ENCODE results near the gene RPL10A. TPM values are rescaled to one million over a fixed set of nuclear protein-coding genes. Genes with fewer than 3 reads are reported as not detected.
"Not testable (repeated sequence)": the region's sequence is repeated elsewhere in the genome, so short reads cannot be mapped to it uniquely, and the experiment has no call there.

RPL10A gene
- polyA plus RNA-seq, 3 donors, result 1,589 to 2,638 (median 2,305) TPM

- H3K27ac ChIP-seq (ENCODE audit: low read depth, low read length), result peak overlapping the region; percentile 76
- 5 to 8% (median 5%) methylated on average over 72 to 77 of the region's 77 CpGs for WGBS, 3 donors
Measured at GRCh38 chr6:35497571-35498421, 29.6 kb downstream of the RPL10A start.

DNA sequence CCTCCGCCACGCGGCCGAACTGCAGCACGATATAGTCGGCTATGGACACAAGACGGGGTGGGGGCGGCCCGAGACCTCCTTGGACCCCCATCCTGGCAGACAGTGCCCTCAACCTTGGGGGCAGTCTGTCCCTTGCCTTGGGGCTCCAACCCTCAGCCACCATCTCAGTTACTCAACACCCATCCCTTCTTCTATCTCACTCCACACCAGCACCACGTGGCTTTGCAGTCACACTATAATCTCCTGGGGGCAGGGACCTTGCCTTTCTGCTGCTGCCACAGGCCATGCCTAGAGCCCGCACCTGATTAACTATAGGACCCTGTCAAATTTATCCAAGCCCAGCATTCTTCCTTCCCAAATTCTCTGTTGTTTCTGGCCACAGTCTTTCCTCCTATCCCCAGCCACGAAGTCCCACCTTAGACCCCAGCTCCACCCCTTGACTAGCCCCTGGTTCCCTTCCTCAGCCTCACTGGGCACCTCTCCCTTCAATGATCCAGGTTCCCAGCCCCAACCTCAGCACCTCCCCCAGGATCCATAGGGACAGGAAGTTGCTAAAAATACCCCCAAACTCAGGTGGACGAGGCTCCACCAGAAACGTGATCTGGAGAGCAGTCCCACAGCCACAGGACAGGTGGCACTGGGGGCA is 30.3 kb downstream of the RPL10A start:
- WGBS, 3 donors, result 49 to 52% (median 50%) methylated on average over 14 of the region's 14 CpGs
- H3K27ac ChIP-seq (ENCODE audit: low read depth, low read length), result no peak overlapping the region

DNA sequence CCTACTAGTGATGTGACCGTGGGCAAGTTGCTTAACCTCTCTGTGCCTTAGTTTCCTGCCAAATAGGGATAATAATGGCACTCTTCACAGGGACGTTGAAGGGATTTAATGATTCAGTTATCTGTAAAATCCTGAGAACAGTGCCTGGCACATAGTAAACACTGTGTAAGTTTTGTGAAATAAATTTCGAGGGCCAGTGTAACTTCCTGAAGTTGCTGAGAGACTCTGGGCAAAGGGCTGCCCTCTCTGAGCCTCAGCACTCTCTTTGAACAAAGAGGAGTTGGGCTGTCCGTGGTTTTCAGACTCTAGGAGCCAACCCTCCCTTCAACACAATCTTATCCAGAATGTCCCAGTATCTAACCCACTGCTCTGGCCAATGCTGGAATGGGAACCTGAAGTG is 31.2 kb downstream of the RPL10A start:
- H3K27ac ChIP-seq (ENCODE audit: low read depth, low read length), result no peak overlapping the region
- WGBS, 3 donors, result 75 to 86% (median 84%) methylated on average over 4 of the region's 4 CpGs

GRCh38 chr6:35500782-35501181 is 32.6 kb downstream of the RPL10A start:
- 63 to 83% (median 81%) methylated on average over 6 of the region's 6 CpGs for WGBS, 3 donors

GRCh38 chr6:35501784-35502183 is 33.6 kb downstream of the RPL10A start:
- H3K27ac ChIP-seq (ENCODE audit: low read depth, low read length), result no peak overlapping the region
- WGBS, 3 donors, result 96 to 100% (median 98%) methylated on average over 2 of the region's 2 CpGs

More at GRCh38 chr6:35500782-35501181, 32.6 kb downstream of the RPL10A start:
- H3K27ac ChIP-seq (ENCODE audit: low read depth, low read length), result no peak overlapping the region

GRCh38 chr6:35503534-35503933 is 35.3 kb downstream of the RPL10A start:
- 31 to 44% (median 34%) methylated on average over 15 of the region's 15 CpGs for WGBS, 3 donors
- H3K27ac ChIP-seq (ENCODE audit: low read depth, low read length), result no peak overlapping the region

DNA sequence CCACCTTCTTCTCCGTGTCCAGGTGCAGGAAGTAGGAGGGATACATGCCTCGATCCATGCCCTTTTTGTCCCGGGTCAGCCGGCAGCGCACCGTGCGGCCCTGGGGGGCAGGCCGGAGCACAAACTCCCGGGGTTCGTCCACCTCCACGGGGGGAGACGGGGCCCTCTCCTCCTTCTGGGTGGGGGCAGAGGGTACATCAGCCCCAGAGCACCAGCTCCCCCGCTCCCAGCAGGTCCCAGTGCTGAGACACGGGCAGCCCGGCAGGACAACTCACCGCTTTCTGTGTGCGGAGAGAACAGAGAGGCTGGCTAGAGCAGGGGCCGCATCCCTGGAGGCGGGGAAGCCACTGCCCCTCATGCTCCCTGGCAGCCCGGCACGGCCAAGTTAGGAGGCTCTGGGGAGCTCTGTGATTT is 37.8 kb downstream of the RPL10A start:
- WGBS, 3 donors, result 40 to 58% (median 46%) methylated on average over 20 to 21 of the region's 21 CpGs
- no peak overlapping the region for H3K27ac ChIP-seq (ENCODE audit: low read depth, low read length)

DNA sequence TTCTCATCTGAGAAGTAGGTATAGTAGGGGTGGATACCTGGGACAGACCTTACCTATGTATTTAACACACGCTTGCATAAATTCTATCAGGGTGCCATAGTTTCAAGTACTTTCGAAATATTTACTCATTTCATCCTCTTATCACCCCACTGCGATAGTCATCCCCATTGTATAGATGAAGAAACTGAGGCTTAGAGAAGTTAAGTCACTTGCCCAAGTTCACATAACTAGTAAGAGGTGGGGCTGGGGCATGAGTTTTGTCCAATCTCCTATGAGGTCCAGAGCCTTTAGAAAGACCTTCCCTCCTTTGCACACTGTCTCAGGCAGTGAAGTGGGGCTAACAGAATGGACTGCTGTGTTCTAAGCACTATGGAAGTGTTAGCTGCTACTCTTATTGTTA is 38.3 kb downstream of the RPL10A start:
- no peak overlapping the region for H3K27ac ChIP-seq (ENCODE audit: low read depth, low read length)
- 92 to 98% (median 97%) methylated on average over 3 of the region's 3 CpGs for WGBS, 3 donors

DNA sequence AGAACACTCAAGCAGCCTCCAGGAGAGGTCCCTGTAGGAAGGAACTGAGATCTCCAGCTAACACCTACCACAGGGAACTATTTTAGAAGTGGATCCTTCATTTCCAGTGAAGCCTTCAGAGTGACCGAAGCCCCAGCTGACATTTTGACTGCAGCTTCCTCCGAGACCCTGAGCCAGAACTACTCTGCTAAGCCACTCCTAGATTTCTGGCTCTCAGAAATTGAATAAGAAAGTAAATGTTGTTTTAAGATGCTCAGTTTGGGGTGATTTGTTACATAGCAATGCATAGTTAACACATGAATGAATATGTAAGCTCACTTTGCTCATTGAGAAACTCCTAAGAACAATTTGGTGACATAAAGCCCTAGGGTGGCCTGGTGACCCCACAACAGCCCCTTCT is 39.0 kb downstream of the RPL10A start:
- 90 to 98% (median 91%) methylated on average over 2 of the region's 2 CpGs for WGBS, 3 donors
- H3K27ac ChIP-seq (ENCODE audit: low read depth, low read length), result no peak overlapping the region

GRCh38 chr6:35508027-35508426 is 39.8 kb downstream of the RPL10A start:
- no peak overlapping the region for H3K27ac ChIP-seq (ENCODE audit: low read depth, low read length)
- 79 to 86% (median 82%) methylated on average over 2 of the region's 2 CpGs for WGBS, 3 donors

GRCh38 chr6:35508542-35508941 is 40.3 kb downstream of the RPL10A start:
- no peak overlapping the region for H3K27ac ChIP-seq (ENCODE audit: low read depth, low read length)
- 44 to 70% (median 63%) methylated on average over 5 of the region's 5 CpGs for WGBS, 3 donors

DNA sequence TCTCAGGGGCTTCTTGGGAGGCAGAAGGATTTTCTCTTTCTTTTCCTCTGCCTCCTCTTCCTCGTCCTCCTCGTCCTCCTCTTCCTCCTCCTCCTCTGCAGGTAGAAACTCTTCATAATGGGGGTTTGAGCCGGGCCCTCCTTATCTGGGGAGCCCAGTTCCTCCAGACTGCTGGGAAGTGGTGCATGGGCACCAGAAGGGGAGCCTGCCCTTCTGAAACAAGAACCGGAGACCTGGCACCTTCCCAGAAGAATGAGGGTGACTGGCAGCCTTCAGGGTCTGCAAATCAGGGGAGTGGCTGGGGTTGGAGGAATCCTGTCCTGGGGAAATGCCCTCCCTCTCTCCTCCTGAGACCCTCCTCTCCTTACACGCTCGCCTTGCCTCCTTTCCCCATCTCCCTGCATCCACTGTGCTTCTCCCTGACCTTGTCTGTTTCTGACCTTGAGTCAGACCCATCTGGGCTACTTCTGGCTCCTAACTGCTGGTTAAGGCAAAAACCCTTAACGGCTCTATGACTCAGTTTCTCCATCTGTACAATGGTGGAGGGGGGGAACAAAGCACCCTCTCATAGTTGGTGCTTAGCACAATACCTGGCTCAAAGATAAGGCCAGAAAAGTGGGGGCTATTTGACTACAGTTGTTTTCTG is 42.8 kb downstream of the RPL10A start:
- H3K27ac ChIP-seq (ENCODE audit: low read depth, low read length), result no peak overlapping the region
- WGBS, 3 donors, result 63 to 78% (median 63%) methylated on average over 5 to 7 of the region's 7 CpGs

GRCh38 chr6:35511562-35511941 is 43.4 kb downstream of the RPL10A start:
- no peak overlapping the region for H3K27ac ChIP-seq (ENCODE audit: low read depth, low read length)
- 11 to 19% (median 11%) methylated on average over 29 to 32 of the region's 32 CpGs for WGBS, 3 donors

- H3K27ac ChIP-seq (ENCODE audit: low read depth, low read length), result no peak overlapping the region
- WGBS, 3 donors, result 5 to 16% (median 9%) methylated on average over 9 to 23 of the region's 26 CpGs
Measured at GRCh38 chr6:35512006-35512405, 43.8 kb downstream of the RPL10A start.

- WGBS, 3 donors, result 81 to 89% (median 85%) methylated on average over 10 of the region's 10 CpGs
Measured at GRCh38 chr6:35512740-35513139, 44.5 kb downstream of the RPL10A start, which contains the start of gene TULP1. TULP1 (minus strand) TSS chr6:35512896; CDS start chr6:35512858, 38 bp downstream.

GRCh38 chr6:35514587-35514986 is 46.4 kb downstream of the RPL10A start:
- 81 to 90% (median 83%) methylated on average over 4 of the region's 4 CpGs for whole genome bisulfite sequencing, 3 donors
- H3K27ac ChIP-seq (ENCODE audit: low read depth, low read length), result no peak overlapping the region

More at GRCh38 chr6:35512740-35513139, 44.5 kb downstream of the RPL10A start, which contains the start of gene TULP1:
- no peak within 1 kb of the TSS for H3K27ac ChIP-seq (ENCODE audit: low read depth, low read length)

DNA sequence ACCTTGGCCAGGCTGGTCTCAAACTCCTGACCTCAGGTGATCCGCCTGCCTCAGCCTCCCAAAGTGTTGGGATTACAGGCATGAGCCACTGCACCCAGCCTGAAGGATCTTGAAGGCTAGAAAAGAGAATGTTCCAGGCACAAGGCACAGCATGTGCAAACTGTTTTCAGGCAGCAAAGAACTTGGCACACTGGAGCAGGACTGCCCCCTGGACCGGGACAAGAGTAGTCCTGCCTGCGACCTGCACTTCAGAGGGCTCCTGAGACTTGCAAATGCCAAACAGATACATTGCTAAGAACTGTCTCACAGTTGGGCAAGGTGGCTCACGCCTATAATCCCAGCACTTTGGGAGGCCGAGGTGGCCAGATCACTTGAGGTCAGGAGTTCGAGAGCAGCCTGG is 47.7 kb downstream of the RPL10A start:
- WGBS, 3 donors, result 75 to 91% (median 86%) methylated on average over 6 of the region's 6 CpGs
- not testable (repeated sequence) for H3K27ac ChIP-seq (ENCODE audit: low read depth, low read length)

- H3K27ac ChIP-seq (ENCODE audit: low read depth, low read length), result no peak overlapping the region
- WGBS, 3 donors, result 59 to 74% (median 65%) methylated on average over 6 of the region's 6 CpGs
Measured at GRCh38 chr6:35516712-35517111, 48.5 kb downstream of the RPL10A start.

GRCh38 chr6:35517978-35518377 is 49.8 kb downstream of the RPL10A start:
- H3K27ac ChIP-seq (ENCODE audit: low read depth, low read length), result not testable (repeated sequence)
- 77 to 83% (median 81%) methylated on average over 7 of the region's 7 CpGs for WGBS, 3 donors

All from adipose tissue (tissue), 3 donors.